ENCODE data around the gene UBE2J1.
A peak's percentile ranks its signal among the peaks of the same experiment; 100 is the strongest.

UBE2J1 gene

DNA sequence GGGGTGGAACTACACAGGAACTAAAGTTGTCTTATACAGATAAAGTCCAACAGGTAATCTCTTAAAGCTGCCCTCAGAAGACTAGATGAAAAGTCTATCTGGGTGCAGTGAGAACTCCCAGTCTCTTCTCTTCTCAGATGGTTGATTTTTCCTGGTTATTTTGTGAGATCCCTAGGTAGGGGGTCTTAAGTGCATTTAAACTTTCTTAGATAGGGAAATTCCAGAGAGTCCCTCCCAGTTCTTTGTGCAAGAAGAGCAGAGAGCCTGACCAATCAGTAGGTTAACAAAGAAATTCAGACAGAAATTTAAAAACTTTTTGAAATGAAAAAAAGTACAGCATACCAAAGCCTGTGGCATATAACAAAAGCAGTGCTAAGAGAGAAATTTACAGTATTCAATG is 35.5 kb downstream of the UBE2J1 start:
- no peak overlapping the region for H3K27ac ChIP-seq
- TF ChIP-seq ZFX (IDR thresholded peaks at IDR 0.05) = no peak

- TF ChIP-seq, protein P1, sequence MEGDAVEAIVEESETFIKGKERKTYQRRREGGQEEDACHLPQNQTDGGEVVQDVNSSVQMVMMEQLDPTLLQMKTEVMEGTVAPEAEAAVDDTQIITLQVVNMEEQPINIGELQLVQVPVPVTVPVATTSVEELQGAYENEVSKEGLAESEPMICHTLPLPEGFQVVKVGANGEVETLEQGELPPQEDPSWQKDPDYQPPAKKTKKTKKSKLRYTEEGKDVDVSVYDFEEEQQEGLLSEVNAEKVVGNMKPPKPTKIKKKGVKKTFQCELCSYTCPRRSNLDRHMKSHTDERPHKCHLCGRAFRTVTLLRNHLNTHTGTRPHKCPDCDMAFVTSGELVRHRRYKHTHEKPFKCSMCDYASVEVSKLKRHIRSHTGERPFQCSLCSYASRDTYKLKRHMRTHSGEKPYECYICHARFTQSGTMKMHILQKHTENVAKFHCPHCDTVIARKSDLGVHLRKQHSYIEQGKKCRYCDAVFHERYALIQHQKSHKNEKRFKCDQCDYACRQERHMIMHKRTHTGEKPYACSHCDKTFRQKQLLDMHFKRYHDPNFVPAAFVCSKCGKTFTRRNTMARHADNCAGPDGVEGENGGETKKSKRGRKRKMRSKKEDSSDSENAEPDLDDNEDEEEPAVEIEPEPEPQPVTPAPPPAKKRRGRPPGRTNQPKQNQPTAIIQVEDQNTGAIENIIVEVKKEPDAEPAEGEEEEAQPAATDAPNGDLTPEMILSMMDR (conservative IDR thresholded peaks at IDR 0.05) = no peak
- no peak for TF ChIP-seq ZFX (IDR thresholded peaks at IDR 0.05)
- H3K27ac ChIP-seq = no peak within 1 kb of the TSS
Measured at GRCh38 chr6:89315249-89315885, 37.2 kb downstream of the UBE2J1 start, which contains the start of gene GABRR2. Gene GABRR2, minus strand, starts transcription at chr6:89315299. Its CDS starts 134 bp downstream, at chr6:89315165.

- H3K27ac ChIP-seq = no peak overlapping the region
- no peak for TF ChIP-seq ZFX (IDR thresholded peaks at IDR 0.05)
- TF ChIP-seq, protein P1 (conservative IDR thresholded peaks at IDR 0.05) = no peak
Measured at GRCh38 chr6:89314692-89315091, 37.8 kb downstream of the UBE2J1 start.

DNA sequence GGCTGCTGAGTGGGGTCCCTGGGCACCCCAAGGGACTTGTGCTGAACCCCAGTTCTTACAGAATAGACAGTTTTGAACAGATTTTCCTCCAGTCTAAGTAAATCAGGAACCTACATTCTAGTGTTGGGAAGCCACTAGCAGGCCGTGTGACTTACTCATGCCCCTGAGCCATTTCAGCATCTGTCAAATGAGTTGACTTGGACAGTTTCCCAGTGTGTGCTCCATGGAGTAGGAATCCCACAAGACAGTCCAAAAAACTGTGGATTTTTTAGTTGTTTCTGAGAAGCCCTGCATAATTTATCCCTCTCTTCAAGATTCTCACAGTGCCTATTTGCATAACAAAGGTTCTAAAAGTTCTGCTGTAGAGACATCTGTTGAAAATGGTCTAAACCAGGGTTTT is 39.5 kb downstream of the UBE2J1 start:
- TF ChIP-seq, protein P1 (conservative IDR thresholded peaks at IDR 0.05) = no peak
- no peak for TF ChIP-seq ZFX (IDR thresholded peaks at IDR 0.05)

DNA sequence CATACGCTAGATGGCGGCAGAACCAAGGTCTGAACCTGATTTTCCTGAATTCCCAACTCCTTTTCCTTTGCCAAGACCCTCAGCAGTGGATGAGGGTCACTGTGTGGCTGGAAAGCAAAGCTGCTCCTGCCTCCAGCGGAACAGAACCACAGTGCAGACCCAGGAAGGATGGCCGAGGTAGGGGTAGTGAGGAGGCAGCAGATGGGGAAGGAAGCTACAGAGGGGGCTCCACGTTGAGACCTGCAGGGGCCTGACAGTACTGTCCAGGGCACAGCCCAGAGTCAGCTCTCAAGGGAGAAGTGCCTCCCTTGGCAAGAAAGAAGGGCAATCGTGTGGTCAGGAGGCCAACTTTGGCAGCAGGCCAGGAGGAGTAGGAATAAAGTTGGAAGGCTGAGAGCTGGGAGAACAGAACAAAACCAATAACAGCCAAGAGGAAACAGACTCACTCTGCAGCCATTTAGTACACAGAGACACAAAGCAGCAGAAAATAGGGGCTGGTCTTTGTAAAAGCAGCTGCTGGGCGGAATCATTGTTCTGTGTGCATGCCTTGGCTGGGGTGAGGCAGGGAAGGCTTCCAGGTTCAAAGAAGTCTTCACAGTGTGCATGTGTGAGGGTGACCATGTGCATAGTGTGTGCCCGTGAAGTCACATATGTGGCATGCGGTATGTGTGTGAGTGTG is 40.5 kb downstream of the UBE2J1 start:
- TF ChIP-seq, protein P1 (conservative IDR thresholded peaks at IDR 0.05) = no peak; the same call in none of the 2 replicates
- peak overlapping the region; percentile 45; the same call in 1 of the 2 replicates for H3K27ac ChIP-seq

More for the DNA sequence above, 39.5 kb downstream of the UBE2J1 start:
- no peak overlapping the region for H3K27ac ChIP-seq

- peak overlapping the region; percentile 45; the same call in 1 of the 2 replicates for H3K27ac ChIP-seq
- no peak for TF ChIP-seq ZFX (IDR thresholded peaks at IDR 0.05)
- TF ChIP-seq, protein P1 (conservative IDR thresholded peaks at IDR 0.05) = peak; percentile 24; the same call in 1 of the 2 replicates
Measured at GRCh38 chr6:89311530-89311852, 41.0 kb downstream of the UBE2J1 start.

GRCh38 chr6:89310929-89311328 is 41.6 kb downstream of the UBE2J1 start:
- no peak for TF ChIP-seq ZFX (IDR thresholded peaks at IDR 0.05)
- TF ChIP-seq, protein P1 (conservative IDR thresholded peaks at IDR 0.05) = no peak
- no peak overlapping the region for H3K27ac ChIP-seq

Measured in C4-2B (cell line).